Measurements from ENCODE around the gene TIMP1. TPM values are rescaled to one million over a fixed set of nuclear protein-coding genes. Genes with fewer than 3 reads are reported as not detected.

The TIMP1 gene
- total RNA-seq, 4 donors from 2014 or later: 10.9 to 90.6 (median 36.7) TPM

GRCh38 chrX:47577424-47577823, 4.8 kb upstream of the TIMP1 start:
- no peaks in the 10 kb centered on the region for H3K36me3 ChIP-seq
- H3K9me3 ChIP-seq: no peaks in the 10 kb centered on the region
- H3K27ac ChIP-seq: no peak overlapping the region
- H3K27me3 ChIP-seq: no peaks in the 10 kb centered on the region
- TF ChIP-seq CTCF (IDR thresholded peaks at IDR 0.05) (no peak), POLR2A (IDR thresholded peaks at IDR 0.05) (no peak)
- DNase-seq: no peak
- intact Hi-C loops (cut with DNase I): no loop called here
- WGBS, 2 donors: 36% methylated on average over 4 of the region's 9 CpGs; no CpG with 5 or more reads in 1 of the 2 donors
- peaks cover 3 to 32% (median 5%) of the 10 kb centered on the region in 3 donors for H3K4me1 ChIP-seq
- no peak overlapping the region for H3K4me3 ChIP-seq

DNA sequence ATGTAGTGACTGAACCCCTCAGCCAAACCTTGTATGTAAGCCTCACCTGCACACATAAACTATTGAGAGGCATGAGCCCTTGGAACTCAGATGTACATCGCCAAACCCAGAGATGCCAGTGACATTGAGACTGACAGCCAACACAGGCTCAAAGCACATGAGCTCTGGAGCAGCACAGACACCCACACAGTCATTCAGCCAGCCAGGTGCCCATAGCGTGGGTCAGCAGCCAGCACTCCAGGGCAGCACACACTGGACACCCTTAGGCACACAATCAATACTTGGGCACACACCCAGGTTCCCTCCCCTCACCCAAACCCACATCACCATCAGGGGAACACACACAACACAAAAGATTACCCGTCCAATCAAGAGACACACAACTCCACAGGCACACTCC, 4.3 kb upstream of the TIMP1 start:
- Histone ChIP-seq H3K9me3 (no peaks in the 10 kb centered on the region), H3K27ac (no peak overlapping the region), H3K27me3 (no peaks in the 10 kb centered on the region), H3K4me3 (no peak overlapping the region), H3K4me1 (peaks cover 3 to 34% (median 5%) of the 10 kb centered on the region in 3 donors), H3K36me3 (no peaks in the 10 kb centered on the region)
- no peak for DNase-seq
- TF ChIP-seq CTCF (IDR thresholded peaks at IDR 0.05) (no peak), POLR2A (IDR thresholded peaks at IDR 0.05) (no peak)
- WGBS, 2 donors: 33 to 60% methylated on average over 1 of the region's 3 CpGs
- intact Hi-C loops (cut with DNase I): no loop called here

- H3K4me3 ChIP-seq: no peak overlapping the region
- WGBS, 2 donors: 80 to 92% methylated on average over 1 to 2 of the region's 16 CpGs
These were observed 3.5 kb upstream of the TIMP1 start for GRCh38 chrX:47578692-47579091.

DNA sequence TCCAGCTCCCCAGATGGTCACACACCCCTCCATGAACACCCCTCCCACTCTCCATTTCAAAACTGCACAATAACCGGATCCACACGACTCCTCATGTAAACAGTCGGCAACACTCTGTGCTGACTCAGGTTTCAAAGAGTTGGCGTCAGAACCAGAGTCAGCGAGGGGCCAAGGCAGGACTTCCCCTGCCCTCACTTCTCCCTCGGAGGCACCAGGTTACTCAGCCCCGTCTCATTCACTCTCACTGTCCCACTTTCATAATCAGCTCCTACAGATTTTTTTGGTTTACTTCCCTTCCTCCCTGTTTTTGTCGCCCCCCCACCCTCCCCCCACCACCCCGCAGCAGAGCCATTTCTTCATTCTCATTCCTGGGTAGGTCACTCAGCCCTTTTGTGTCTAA, 2.7 kb upstream of the TIMP1 start:
- Histone ChIP-seq H3K27me3 (no peaks in the 10 kb centered on the region), H3K4me3 (no peak overlapping the region), H3K36me3 (no peaks in the 10 kb centered on the region), H3K27ac (peak overlapping the region in 1 of 4 donors; percentile 9), H3K9me3 (no peaks in the 10 kb centered on the region), H3K4me1 (peaks cover 5 to 26% (median 7%) of the 10 kb centered on the region in 3 donors)
- no peak for TF ChIP-seq POLR2A (IDR thresholded peaks at IDR 0.05)
- TF ChIP-seq CTCF (IDR thresholded peaks at IDR 0.05): no peak
- no peak for DNase-seq
- intact Hi-C loops (cut with DNase I): no loop called here
- WGBS, 2 donors: 17 to 40% methylated on average over 5 to 7 of the region's 9 CpGs

More at GRCh38 chrX:47578692-47579091, 3.5 kb upstream of the TIMP1 start:
- no peaks in the 10 kb centered on the region for H3K27me3 ChIP-seq
- no peak for DNase-seq
- TF ChIP-seq POLR2A (IDR thresholded peaks at IDR 0.05) (no peak), CTCF (IDR thresholded peaks at IDR 0.05) (no peak)
- H3K9me3 ChIP-seq: no peaks in the 10 kb centered on the region
- no peak overlapping the region for H3K27ac ChIP-seq
- H3K4me1 ChIP-seq: peaks cover 5 to 34% (median 10%) of the 10 kb centered on the region in 3 donors
- H3K36me3 ChIP-seq: no peaks in the 10 kb centered on the region
- intact Hi-C loops (cut with DNase I): no loop called here

DNA sequence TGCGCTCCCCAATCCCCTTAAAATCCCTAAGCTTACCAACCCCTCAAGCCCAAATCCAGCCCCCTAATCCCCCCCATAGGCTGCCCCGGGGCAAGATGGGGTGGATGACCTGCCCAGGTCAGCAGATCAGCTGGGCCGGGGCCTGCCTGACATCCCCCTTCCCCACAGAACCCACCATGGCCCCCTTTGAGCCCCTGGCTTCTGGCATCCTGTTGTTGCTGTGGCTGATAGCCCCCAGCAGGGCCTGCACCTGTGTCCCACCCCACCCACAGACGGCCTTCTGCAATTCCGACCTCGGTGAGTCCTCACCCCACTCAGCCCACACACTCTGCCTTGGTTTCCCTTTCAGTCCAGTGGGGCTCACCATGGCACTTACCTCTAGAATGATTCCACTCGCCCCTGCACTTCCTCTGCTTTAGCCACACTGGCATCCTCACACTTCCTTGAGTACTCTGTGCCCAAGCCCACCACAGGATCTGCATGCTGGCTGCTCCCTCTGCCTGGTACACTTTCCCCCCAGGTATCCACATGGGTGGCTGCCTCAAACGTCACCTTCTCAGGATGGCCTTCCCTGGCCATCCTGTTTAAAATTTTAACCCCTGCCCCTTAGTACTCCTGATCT, 1.1 kb downstream of the TIMP1 start:
- intact Hi-C loops (cut with DNase I): no loop called here
- DNase-seq: no peak

More for the DNA sequence above, 1.1 kb downstream of the TIMP1 start:
- Histone ChIP-seq H3K4me1 (peaks cover 5 to 28% (median 7%) of the 10 kb centered on the region in 3 donors), H3K27ac (peak overlapping the region in 3 of 4 donors; percentile 79 to 93 (median 84)), H3K4me3 (peak overlapping the region in 1 of 4 donors; percentile 72), H3K36me3 (no peaks in the 10 kb centered on the region), H3K9me3 (no peaks in the 10 kb centered on the region), H3K27me3 (no peaks in the 10 kb centered on the region)
- TF ChIP-seq POLR2A (IDR thresholded peaks at IDR 0.05) (no peak), CTCF (IDR thresholded peaks at IDR 0.05) (no peak)
- 57 to 60% methylated on average over 5 to 6 of the region's 8 CpGs for WGBS, 2 donors

All from esophagus squamous epithelium (tissue), 5 donors.